Measurements from ENCODE around the gene POLQ.
A peak's percentile ranks its signal among the peaks of the same experiment; 100 is the strongest.
"Not testable (repeated sequence)": the region's sequence is repeated elsewhere in the genome, so short reads cannot be mapped to it uniquely, and the experiment has no call there.

Gene POLQ

GRCh38 chr3:121545574-121546455 is at the start of gene POLQ:
Gene POLQ (minus strand): TSS chr3:121545988. CDS start chr3:121545877, 111 bp downstream.
- peak; percentile 94 for DNase-seq

GRCh38 chr3:121594850-121595249 is 49.1 kb upstream of the POLQ start:
- no peak for DNase-seq

GRCh38 chr3:121593806-121594205 is 48.0 kb upstream of the POLQ start:
- DNase-seq: not testable (repeated sequence)

- DNase-seq: no peak
Observed at GRCh38 chr3:121592856-121593702, 47.3 kb upstream of the POLQ start, which contains the start of gene FBXO40. Gene FBXO40 (plus strand): TSS chr3:121593379. CDS start chr3:121620576, 27,197 bp downstream.

GRCh38 chr3:121584418-121584817 is 38.6 kb upstream of the POLQ start:
- no peak for DNase-seq

- no peak for DNase-seq
Observed at GRCh38 chr3:121581691-121582090, 35.9 kb upstream of the POLQ start.

- no peak for DNase-seq
Observed at GRCh38 chr3:121574449-121574848, 28.7 kb upstream of the POLQ start.

GRCh38 chr3:121567649-121568048 is 21.9 kb upstream of the POLQ start, which contains the start of gene ARGFX:
Gene ARGFX (plus strand): TSS chr3:121567949. CDS start chr3:121570714, 2,765 bp downstream.
- no peak for DNase-seq

- DNase-seq: no peak
Observed at GRCh38 chr3:121566773-121567172, 21.0 kb upstream of the POLQ start.

- DNase-seq: no peak
Observed at GRCh38 chr3:121562148-121562547, 16.4 kb upstream of the POLQ start.

- DNase-seq: no peak
Observed at GRCh38 chr3:121557426-121557934, 11.7 kb upstream of the POLQ start.

- DNase-seq: no peak
Observed at GRCh38 chr3:121552797-121553196, 7.0 kb upstream of the POLQ start.

GRCh38 chr3:121552379-121552778 is 6.6 kb upstream of the POLQ start:
- no peak for DNase-seq

- DNase-seq: no peak
Observed at GRCh38 chr3:121545049-121545573, 677 bp downstream of the POLQ start.

- DNase-seq: no peak
Observed at GRCh38 chr3:121542924-121543323, 2.9 kb downstream of the POLQ start.

- no peak for DNase-seq
Observed at GRCh38 chr3:121531269-121531668, 14.5 kb downstream of the POLQ start.

- no peak for DNase-seq
Observed at GRCh38 chr3:121529308-121529707, 16.5 kb downstream of the POLQ start.

- no peak for DNase-seq
Observed at GRCh38 chr3:121520510-121520909, 25.3 kb downstream of the POLQ start.

- DNase-seq: no peak
Observed at GRCh38 chr3:121517953-121518655, 27.7 kb downstream of the POLQ start.

GRCh38 chr3:121515862-121516261 is 29.9 kb downstream of the POLQ start:
- DNase-seq: no peak

GRCh38 chr3:121515313-121515712 is 30.5 kb downstream of the POLQ start:
- no peak for DNase-seq

- DNase-seq: no peak
Observed at GRCh38 chr3:121514496-121514895, 31.3 kb downstream of the POLQ start.
